Astrocyte (in vitro differentiated cells and primary cell): Measurements from ENCODE around the gene SEC16B. TPM values are rescaled to one million over a fixed set of nuclear protein-coding genes. Genes with fewer than 3 reads are reported as not detected.

Experiments used
- DNase-seq: peaks from one replicate; pipeline ENCODE4 v3.0.0-alpha.2; 2010; ENCODE audit warnings: low read depth
- FAIRE-seq: peaks from 2 replicates; lab custom pipeline; 2011; peaks lifted over from hg19 to GRCh38; lab: Jason Lieb, UNC
- H2AFZ ChIP-seq: 2 replicates; pipeline ENCODE4 v1.6.0; 2012; ENCODE audit warnings: low read depth, low read length, inconsistent platforms
- H3K27ac ChIP-seq: 2 replicates; pipeline ENCODE4 v1.5.1; 2011; ENCODE audit warnings: low read depth, low read length, inconsistent platforms
- H3K27me3 ChIP-seq: 2 replicates; pipeline ENCODE4 v1.6.0; 2011; ENCODE audit warnings: low read length, inconsistent platforms; ENCODE audit not compliant: insufficient read depth
- H3K36me3 ChIP-seq: 2 replicates; pipeline ENCODE4 v1.5.1; 2011; ENCODE audit warnings: low read length, inconsistent platforms; ENCODE audit not compliant: insufficient read depth
- H3K4me1 ChIP-seq: 2 replicates; pipeline ENCODE4 v1.5.1; 2011; ENCODE audit warnings: low read length, inconsistent platforms; ENCODE audit not compliant: insufficient read depth
- H3K4me2 ChIP-seq: 2 replicates; pipeline ENCODE4 v1.6.0; 2012; ENCODE audit warnings: low read length, inconsistent platforms
- H3K4me3 ChIP-seq: 2 replicates; pipeline ENCODE4 v1.5.1; 2011; ENCODE audit warnings: low read depth, mild to moderate bottlenecking, low read length, inconsistent platforms; ENCODE audit not compliant: insufficient read depth
- H3K79me2 ChIP-seq: 2 replicates; pipeline ENCODE4 v1.6.0; 2012; ENCODE audit warnings: mild to moderate bottlenecking, low read length, inconsistent platforms; ENCODE audit not compliant: insufficient read depth
- H3K9ac ChIP-seq: 2 replicates; pipeline ENCODE4 v1.6.0; 2012; ENCODE audit warnings: mild to moderate bottlenecking, low read length, inconsistent platforms
- H3K9me3 ChIP-seq: 2 replicates; pipeline ENCODE4 v1.5.1; 2012; ENCODE audit warnings: low read depth, mild to moderate bottlenecking, low read length, inconsistent platforms; ENCODE audit not compliant: insufficient read depth
- H4K20me1 ChIP-seq: 2 replicates; pipeline ENCODE4 v1.6.0; 2012; ENCODE audit warnings: low read length, inconsistent platforms; ENCODE audit not compliant: insufficient read depth
- H3K27ac Mint-ChIP-seq: one replicate; pipeline ENCODE4 v1.8.0; 2021; ENCODE audit warnings: mild to moderate bottlenecking, mixed read lengths; ENCODE audit not compliant: unreplicated experiment
- H3K27me3 Mint-ChIP-seq: one replicate; pipeline ENCODE4 v1.8.0; 2021; ENCODE audit warnings: low read depth, mixed read lengths; ENCODE audit not compliant: unreplicated experiment
- H3K36me3 Mint-ChIP-seq: one replicate; pipeline ENCODE4 v1.8.0; 2021; ENCODE audit warnings: low read depth, mixed read lengths; ENCODE audit not compliant: unreplicated experiment
- H3K4me1 Mint-ChIP-seq: one replicate; pipeline ENCODE4 v1.8.0; 2021; ENCODE audit warnings: low read depth, mixed read lengths; ENCODE audit not compliant: unreplicated experiment
- H3K4me3 Mint-ChIP-seq: one replicate; pipeline ENCODE4 v1.8.0; 2021; ENCODE audit warnings: mild to moderate bottlenecking, moderate library complexity, mixed read lengths; ENCODE audit not compliant: unreplicated experiment
- H3K9me3 Mint-ChIP-seq: one replicate; pipeline ENCODE4 v1.8.0; 2021; ENCODE audit warnings: mild to moderate bottlenecking, mixed read lengths; ENCODE audit not compliant: unreplicated experiment
- EZH2 ChIP-seq: IDR thresholded peaks from 2 replicates; pipeline ENCODE4 v1.6.1; 2012; ENCODE audit warnings: mild to moderate bottlenecking, low read length, inconsistent platforms; ENCODE audit not compliant: insufficient read depth
- total RNA-seq: library from RNA; stranded (reverse); gene quantifications from 2 replicates; pipeline ENCODE4 v1.2.1, GENCODE V29; 2021
- TF ChIP-seq, protein P1 (sequence below): IDR thresholded peaks from 2 replicates; pipeline ENCODE4 v1.5.1; 2011; ENCODE audit warnings: low read depth, mild to moderate bottlenecking, inconsistent platforms, low read length, moderate library complexity; ENCODE audit not compliant: insufficient read depth

Gene SEC16B
- total RNA-seq, 1 donor from 2014 or later: 3.0 TPM

DNA sequence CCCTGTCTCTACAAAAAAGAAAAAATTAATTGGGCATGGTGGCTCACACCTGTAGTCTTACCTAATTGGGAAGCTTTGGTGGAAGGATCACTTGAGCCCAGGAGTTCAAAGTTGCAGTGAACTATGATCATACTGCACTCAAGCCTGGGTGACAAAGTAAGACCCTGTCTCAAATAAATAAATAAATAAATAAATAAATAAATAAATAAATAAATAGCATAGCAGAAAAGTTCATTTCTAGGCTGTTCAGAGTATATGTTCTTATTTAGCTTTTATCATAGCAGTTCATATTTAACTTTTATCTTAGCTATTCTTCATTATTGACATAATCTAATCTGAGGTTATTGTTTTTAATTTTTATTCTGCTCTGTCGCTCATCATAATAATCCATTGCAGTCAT is 8.7 kb upstream of the SEC16B start:
- no peaks in the 10 kb centered on the region for H3K9me3 Mint-ChIP-seq
- no peak for FAIRE-seq
- Histone ChIP-seq H3K9me3 (no peaks in the 10 kb centered on the region), H3K36me3 (no peaks in the 10 kb centered on the region), H3K4me1 (peaks cover 17% of the 10 kb centered on the region), H3K27me3 (no peaks in the 10 kb centered on the region), H3K4me3 (no peak overlapping the region), H3K79me2 (no peaks in the 10 kb centered on the region), H3K9ac (no peak overlapping the region), H3K4me2 (no peak overlapping the region), H4K20me1 (no peaks in the 10 kb centered on the region), H2AFZ (no peak overlapping the region), H3K27ac (no peak overlapping the region)
- H3K27me3 Mint-ChIP-seq: no peaks in the 10 kb centered on the region
- H3K4me3 Mint-ChIP-seq: no peak overlapping the region
- no peak overlapping the region for H3K27ac Mint-ChIP-seq
- no peak for DNase-seq
- TF ChIP-seq EZH2: no peak
- H3K4me1 Mint-ChIP-seq: peaks cover 26% of the 10 kb centered on the region
- no peaks in the 10 kb centered on the region for H3K36me3 Mint-ChIP-seq

DNA sequence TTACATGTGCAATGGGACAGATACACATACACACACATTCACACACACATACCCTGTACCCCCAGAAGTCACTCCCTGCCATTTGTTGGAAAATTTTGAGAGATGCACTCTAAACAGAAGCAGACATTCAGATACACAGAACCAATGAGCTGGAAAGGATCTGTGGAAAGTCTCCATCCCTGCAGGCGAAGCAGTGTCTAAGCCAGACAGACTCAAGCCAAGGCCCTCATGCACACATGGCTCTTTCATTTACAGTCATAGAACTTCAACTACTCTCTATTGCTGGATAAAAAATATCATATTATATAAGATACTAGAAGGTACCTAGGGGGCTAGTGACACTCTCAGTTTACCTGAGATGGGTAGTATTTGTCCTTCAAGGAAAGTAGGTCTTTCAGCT is 7.3 kb upstream of the SEC16B start:
- Mint-ChIP-seq H3K27ac (peak overlapping the region; percentile 16), H3K27me3 (no peaks in the 10 kb centered on the region), H3K4me1 (peaks cover 26% of the 10 kb centered on the region), H3K4me3 (no peak overlapping the region), H3K36me3 (no peaks in the 10 kb centered on the region), H3K9me3 (no peaks in the 10 kb centered on the region)
- TF ChIP-seq, protein P1, sequence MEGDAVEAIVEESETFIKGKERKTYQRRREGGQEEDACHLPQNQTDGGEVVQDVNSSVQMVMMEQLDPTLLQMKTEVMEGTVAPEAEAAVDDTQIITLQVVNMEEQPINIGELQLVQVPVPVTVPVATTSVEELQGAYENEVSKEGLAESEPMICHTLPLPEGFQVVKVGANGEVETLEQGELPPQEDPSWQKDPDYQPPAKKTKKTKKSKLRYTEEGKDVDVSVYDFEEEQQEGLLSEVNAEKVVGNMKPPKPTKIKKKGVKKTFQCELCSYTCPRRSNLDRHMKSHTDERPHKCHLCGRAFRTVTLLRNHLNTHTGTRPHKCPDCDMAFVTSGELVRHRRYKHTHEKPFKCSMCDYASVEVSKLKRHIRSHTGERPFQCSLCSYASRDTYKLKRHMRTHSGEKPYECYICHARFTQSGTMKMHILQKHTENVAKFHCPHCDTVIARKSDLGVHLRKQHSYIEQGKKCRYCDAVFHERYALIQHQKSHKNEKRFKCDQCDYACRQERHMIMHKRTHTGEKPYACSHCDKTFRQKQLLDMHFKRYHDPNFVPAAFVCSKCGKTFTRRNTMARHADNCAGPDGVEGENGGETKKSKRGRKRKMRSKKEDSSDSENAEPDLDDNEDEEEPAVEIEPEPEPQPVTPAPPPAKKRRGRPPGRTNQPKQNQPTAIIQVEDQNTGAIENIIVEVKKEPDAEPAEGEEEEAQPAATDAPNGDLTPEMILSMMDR: no peak
- no peak for TF ChIP-seq EZH2
- H3K4me2 ChIP-seq: no peak overlapping the region
- no peak for DNase-seq
- FAIRE-seq: no peak
- H4K20me1 ChIP-seq: no peaks in the 10 kb centered on the region
- H3K4me3 ChIP-seq: no peak overlapping the region
- H3K4me1 ChIP-seq: peaks cover 16% of the 10 kb centered on the region
- H2AFZ ChIP-seq: no peak overlapping the region
- H3K9ac ChIP-seq: no peak overlapping the region
- no peaks in the 10 kb centered on the region for H3K79me2 ChIP-seq
- no peaks in the 10 kb centered on the region for H3K36me3 ChIP-seq
- H3K9me3 ChIP-seq: no peaks in the 10 kb centered on the region
- no peaks in the 10 kb centered on the region for H3K27me3 ChIP-seq
- H3K27ac ChIP-seq: no peak overlapping the region

DNA sequence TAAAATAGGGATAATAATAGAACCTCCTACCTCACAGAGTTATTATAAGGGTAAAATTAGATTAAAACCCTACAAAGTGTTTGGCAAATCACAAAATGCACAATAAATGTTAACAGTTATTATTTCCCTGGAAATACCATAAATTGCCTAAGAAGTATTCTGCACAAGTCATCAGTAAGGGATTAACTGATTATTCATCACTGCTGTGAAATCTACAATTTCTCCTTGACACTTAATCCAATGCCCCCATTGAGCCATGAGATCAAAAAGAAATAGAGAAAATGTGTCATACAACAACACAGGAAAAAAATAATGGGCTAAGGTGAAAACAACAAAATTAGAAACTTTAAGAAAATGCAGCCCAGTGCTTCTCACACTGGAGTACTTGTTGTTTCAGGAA is 6.7 kb upstream of the SEC16B start:
- Histone ChIP-seq H4K20me1 (no peaks in the 10 kb centered on the region), H3K9me3 (no peaks in the 10 kb centered on the region), H2AFZ (no peak overlapping the region), H3K36me3 (no peaks in the 10 kb centered on the region), H3K79me2 (no peaks in the 10 kb centered on the region), H3K27me3 (no peaks in the 10 kb centered on the region), H3K27ac (no peak overlapping the region), H3K9ac (no peak overlapping the region), H3K4me1 (peaks cover 16% of the 10 kb centered on the region), H3K4me2 (peak overlapping the region; percentile 21), H3K4me3 (no peak overlapping the region)
- DNase-seq (no peak), FAIRE-seq (no peak)
- Mint-ChIP-seq H3K27ac (no peak overlapping the region), H3K9me3 (no peaks in the 10 kb centered on the region), H3K4me3 (no peak overlapping the region), H3K4me1 (peaks cover 21% of the 10 kb centered on the region), H3K27me3 (no peaks in the 10 kb centered on the region), H3K36me3 (no peaks in the 10 kb centered on the region)
- TF ChIP-seq EZH2: no peak
- TF ChIP-seq, protein P1: no peak
